ENCODE results near the gene CD22.

- TF ChIP-seq POLR2A (IDR thresholded peaks at IDR 0.05; ENCODE audit: low read depth, low read length) (no peak), TAF1 (IDR thresholded peaks at IDR 0.05; ENCODE audit: borderline replicate concordance, low read depth, low read length) (no peak)
Measured at GRCh38 chr19:35357867-35358573, 29.0 kb downstream of the CD22 start, which contains the start of gene FFAR3.
